ENCODE measurements around the gene VN1R2. TPM values are rescaled to one million over a fixed set of nuclear protein-coding genes. Genes with fewer than 3 reads are reported as not detected.
"Not testable (repeated sequence)": the region's sequence is repeated elsewhere in the genome, so short reads cannot be mapped to it uniquely, and the experiment has no call there.

The VN1R2 gene
- total RNA-seq, 1 experiment from 2014 or later = not detected

- Histone ChIP-seq H3K4me1 (replicated peaks) (no peaks in the 10 kb centered on the region), H3K27ac (no peak overlapping the region)
- DNase-seq (ENCODE audit: low read depth in 1 of 2, low spot score in 2 of 2) = no peak
These were observed 27.0 kb downstream of the VN1R2 start for GRCh38 chr19:53285087-53285486.

GRCh38 chr19:53290758-53291549 is 32.9 kb downstream of the VN1R2 start:
- no peak for DNase-seq (ENCODE audit: low read depth in 1 of 2, low spot score in 2 of 2)
- Histone ChIP-seq H3K9me3 (replicated peaks) (peaks cover 26% of the 10 kb centered on the region), H3K27ac (no peak overlapping the region), H3K4me3 (no peak overlapping the region), H3K4me1 (replicated peaks) (no peaks in the 10 kb centered on the region), H3K27me3 (replicated peaks) (no peaks in the 10 kb centered on the region), H3K36me3 (no peaks in the 10 kb centered on the region)

More at GRCh38 chr19:53285087-53285486, 27.0 kb downstream of the VN1R2 start:
- Histone ChIP-seq H3K9me3 (replicated peaks) (no peaks in the 10 kb centered on the region), H3K36me3 (no peaks in the 10 kb centered on the region), H3K27me3 (replicated peaks) (no peaks in the 10 kb centered on the region), H3K4me3 (no peak overlapping the region)

GRCh38 chr19:53294786-53295441 is 36.8 kb downstream of the VN1R2 start:
- Histone ChIP-seq H3K9me3 (replicated peaks) (peaks cover 28% of the 10 kb centered on the region), H3K4me3 (no peak overlapping the region), H3K27ac (no peak overlapping the region), H3K36me3 (no peaks in the 10 kb centered on the region), H3K4me1 (replicated peaks) (no peaks in the 10 kb centered on the region), H3K27me3 (replicated peaks) (no peaks in the 10 kb centered on the region)
- DNase-seq (ENCODE audit: low read depth in 1 of 2, low spot score in 2 of 2) = no peak

- not testable (repeated sequence) for H3K4me3 ChIP-seq; H3K9me3 ChIP-seq (replicated peaks); H3K4me1 ChIP-seq (replicated peaks); H3K27me3 ChIP-seq (replicated peaks); DNase-seq (ENCODE audit: low read depth in 1 of 2, low spot score in 2 of 2); H3K36me3 ChIP-seq; H3K27ac ChIP-seq
These were observed 43.2 kb downstream of the VN1R2 start for GRCh38 chr19:53301341-53301740.

- DNase-seq (ENCODE audit: low read depth in 1 of 2, low spot score in 2 of 2) = no peak
- no peak overlapping the region for H3K4me3 ChIP-seq
These were observed 50.3 kb downstream of the VN1R2 start for GRCh38 chr19:53308339-53308811.

More at GRCh38 chr19:53308339-53308811, 50.3 kb downstream of the VN1R2 start:
- Histone ChIP-seq H3K9me3 (replicated peaks) (peaks cover 7% of the 10 kb centered on the region), H3K27me3 (replicated peaks) (no peaks in the 10 kb centered on the region), H3K4me1 (replicated peaks) (no peaks in the 10 kb centered on the region), H3K27ac (no peak overlapping the region), H3K36me3 (no peaks in the 10 kb centered on the region)

Other genes starting within 250 kb of the VN1R2 start
- gene ERVV-1, start 244.4 kb upstream of the VN1R2 start, total RNA-seq (2014; rRNA removed; shearing (Covaris generic)) = not detected in 2 replicates
- not detected in 2 replicates for gene ERVV-2, start 213.6 kb upstream of the VN1R2 start, total RNA-seq (2014; rRNA removed; shearing (Covaris generic))
- 6.7 and 13.1 TPM in 2 replicates for gene ZNF160, start 154.9 kb upstream of the VN1R2 start, total RNA-seq (2014; rRNA removed; shearing (Covaris generic))
- gene ZNF415, start 125.4 kb upstream of the VN1R2 start, total RNA-seq (2014; rRNA removed; shearing (Covaris generic)) = 3.2 and 9.7 TPM in 2 replicates
- gene ZNF347, start 99.2 kb upstream of the VN1R2 start, total RNA-seq (2014; rRNA removed; shearing (Covaris generic)) = 7.0 and 8.4 TPM in 2 replicates
- gene ZNF665, start 64.9 kb upstream of the VN1R2 start, total RNA-seq (2014; rRNA removed; shearing (Covaris generic)) = 0.69 and 3.0 TPM in 2 replicates
- 1.9 and 5.4 TPM in 2 replicates for gene ZNF677, start 3.4 kb upstream of the VN1R2 start, total RNA-seq (2014; rRNA removed; shearing (Covaris generic))
- not detected in 2 replicates for gene VN1R4, start 9.4 kb downstream of the VN1R2 start, total RNA-seq (2014; rRNA removed; shearing (Covaris generic))
- gene ZNF845, start 75.5 kb downstream of the VN1R2 start, total RNA-seq (2014; rRNA removed; shearing (Covaris generic)) = 7.6 and 9.5 TPM in 2 replicates
- 5.0 and 6.3 TPM in 2 replicates for gene ZNF525, start 107.4 kb downstream of the VN1R2 start, total RNA-seq (2014; rRNA removed; shearing (Covaris generic))
- 6.8 and 13.7 TPM in 2 replicates for gene ZNF765, start 136.9 kb downstream of the VN1R2 start, total RNA-seq (2014; rRNA removed; shearing (Covaris generic))
- gene ZNF761, start 173.7 kb downstream of the VN1R2 start, total RNA-seq (2014; rRNA removed; shearing (Covaris generic)) = 9.7 and 11.3 TPM in 2 replicates
- 0.88 and 2.9 TPM in 2 replicates for gene ZNF813, start 209.4 kb downstream of the VN1R2 start, total RNA-seq (2014; rRNA removed; shearing (Covaris generic))